ENCODE data around the gene DND1.
"Not testable (repeated sequence)": the region's sequence is repeated elsewhere in the genome, so short reads cannot be mapped to it uniquely, and the experiment has no call there.

Gene DND1

DNA sequence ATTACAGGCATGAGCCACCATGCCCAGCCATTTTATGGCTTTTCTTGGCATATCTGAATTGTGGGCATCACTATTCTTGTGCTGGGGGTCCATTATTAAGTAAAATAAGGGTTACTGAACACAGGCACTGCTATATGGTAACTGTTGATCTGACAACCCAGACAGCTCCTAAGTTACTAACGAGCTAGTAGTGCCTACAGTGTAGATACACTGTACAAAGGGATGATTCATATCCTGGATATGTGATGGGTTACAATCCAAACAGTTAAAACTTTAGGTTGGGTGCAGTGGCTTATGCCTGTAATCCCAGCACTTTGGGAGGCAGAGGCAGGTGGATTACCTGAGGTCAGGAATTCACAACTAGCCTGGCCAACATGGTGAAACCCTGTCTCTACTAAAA is 44.7 kb downstream of the DND1 start:
- no peak for DNase-seq

GRCh38 chr5:140627972-140628371 is 45.4 kb downstream of the DND1 start:
- DNase-seq: no peak

- DNase-seq: not testable (repeated sequence)
Measured at GRCh38 chr5:140624886-140625285, 48.5 kb downstream of the DND1 start.

GRCh38 chr5:140623061-140623460 is 50.3 kb downstream of the DND1 start:
- DNase-seq: not testable (repeated sequence)

GRCh38 chr5:140622301-140622700 is 51.1 kb downstream of the DND1 start:
- DNase-seq: no peak
